ENCODE data around the gene PRKCI.
A peak's percentile ranks its signal among the peaks of the same experiment; 100 is the strongest.
"Not testable (repeated sequence)": the region's sequence is repeated elsewhere in the genome, so short reads cannot be mapped to it uniquely, and the experiment has no call there.

PRKCI gene

GRCh38 chr3:170221924-170222646 lies at the start of gene PRKCI:
Gene PRKCI (plus strand): TSS chr3:170222424. CDS start chr3:170222670, 246 bp downstream.
- peak; percentile 91 for FAIRE-seq
- peak; percentile 83 for DNase-seq (ENCODE audit: extremely low spot score, insufficient read length, low read depth)

GRCh38 chr3:170178651-170179050 lies 43.6 kb upstream of the PRKCI start:
- DNase-seq (ENCODE audit: extremely low spot score, insufficient read length, low read depth): no peak
- peak; percentile 38 for FAIRE-seq

DNA sequence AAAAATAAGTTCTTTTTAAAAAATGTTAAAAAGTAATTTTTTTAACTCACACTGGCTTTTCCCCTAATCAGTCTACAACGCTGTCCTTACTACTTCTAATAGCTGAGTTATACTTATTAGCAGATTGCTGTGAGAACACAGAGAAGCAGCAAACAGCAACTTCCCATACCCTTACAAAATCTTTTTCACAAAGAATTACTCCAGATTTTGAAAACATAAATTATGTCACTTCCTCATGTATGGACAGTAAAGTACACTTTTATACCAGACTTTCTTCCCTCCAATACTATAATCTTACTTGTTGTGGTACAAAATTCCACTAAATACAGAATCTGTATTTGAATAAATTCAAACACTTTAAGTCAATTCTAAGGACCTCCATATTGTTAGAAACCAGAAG lies 42.8 kb upstream of the PRKCI start:
- DNase-seq (ENCODE audit: extremely low spot score, insufficient read length, low read depth): no peak
- FAIRE-seq: no peak

- FAIRE-seq: peak; percentile 24
- no peak for DNase-seq (ENCODE audit: extremely low spot score, insufficient read length, low read depth)
Measured at GRCh38 chr3:170180079-170180907, 41.9 kb upstream of the PRKCI start.

DNA sequence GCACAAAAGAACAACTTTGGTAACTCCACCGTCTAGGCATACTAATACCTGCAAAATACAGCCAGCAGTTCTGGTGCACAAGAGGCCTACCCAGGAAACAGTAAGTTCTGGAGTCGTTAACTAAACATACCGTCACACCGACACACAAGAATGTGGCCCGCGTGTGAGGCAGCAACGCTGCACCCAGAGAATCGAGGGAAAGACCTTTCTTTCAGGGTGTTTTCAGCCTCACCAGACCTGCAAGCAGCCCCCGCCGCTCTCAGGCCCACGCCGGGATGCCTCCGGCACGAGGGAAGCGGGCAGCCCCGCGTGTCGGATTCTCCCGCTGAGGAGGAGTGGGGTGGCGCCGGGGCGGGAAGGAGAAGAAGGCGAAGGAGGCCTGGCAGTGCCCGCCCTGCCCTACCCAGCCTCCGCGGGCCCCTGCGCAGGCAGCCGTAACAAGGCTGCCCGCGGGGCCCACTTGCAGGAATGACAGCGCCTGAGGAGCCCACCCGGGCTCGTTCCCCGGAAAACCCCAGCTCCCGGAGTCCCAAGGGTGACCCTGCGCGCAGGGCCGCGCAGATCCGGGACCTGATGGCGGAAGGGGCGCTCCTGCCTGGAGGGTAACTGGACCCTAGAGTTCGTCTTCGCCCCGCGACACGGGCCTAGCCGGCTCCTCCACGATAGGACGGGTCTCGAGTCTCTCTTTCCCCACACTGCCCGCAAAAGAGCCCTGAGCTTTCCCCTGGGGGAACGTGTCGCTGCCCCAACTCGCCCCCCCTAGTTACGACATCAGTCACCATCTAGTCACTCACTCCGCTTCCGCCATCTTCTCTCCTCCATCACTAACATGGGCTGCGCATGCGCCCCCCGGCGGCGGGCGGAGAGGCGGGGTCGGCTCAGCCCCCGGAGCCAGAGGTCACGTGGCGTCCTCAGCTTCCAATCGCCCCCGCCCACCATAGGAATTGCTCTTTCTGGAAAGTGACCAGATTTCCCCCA lies 41.0 kb upstream of the PRKCI start, which contains the start of gene PHC3:
Gene PHC3 (minus strand): TSS at position 826 of the 978 bp plus-strand sequence. CDS start 18 bp downstream, at position 808.
- peak; percentile 97 for DNase-seq (ENCODE audit: extremely low spot score, insufficient read length, low read depth)
- FAIRE-seq: peak; percentile 87

DNA sequence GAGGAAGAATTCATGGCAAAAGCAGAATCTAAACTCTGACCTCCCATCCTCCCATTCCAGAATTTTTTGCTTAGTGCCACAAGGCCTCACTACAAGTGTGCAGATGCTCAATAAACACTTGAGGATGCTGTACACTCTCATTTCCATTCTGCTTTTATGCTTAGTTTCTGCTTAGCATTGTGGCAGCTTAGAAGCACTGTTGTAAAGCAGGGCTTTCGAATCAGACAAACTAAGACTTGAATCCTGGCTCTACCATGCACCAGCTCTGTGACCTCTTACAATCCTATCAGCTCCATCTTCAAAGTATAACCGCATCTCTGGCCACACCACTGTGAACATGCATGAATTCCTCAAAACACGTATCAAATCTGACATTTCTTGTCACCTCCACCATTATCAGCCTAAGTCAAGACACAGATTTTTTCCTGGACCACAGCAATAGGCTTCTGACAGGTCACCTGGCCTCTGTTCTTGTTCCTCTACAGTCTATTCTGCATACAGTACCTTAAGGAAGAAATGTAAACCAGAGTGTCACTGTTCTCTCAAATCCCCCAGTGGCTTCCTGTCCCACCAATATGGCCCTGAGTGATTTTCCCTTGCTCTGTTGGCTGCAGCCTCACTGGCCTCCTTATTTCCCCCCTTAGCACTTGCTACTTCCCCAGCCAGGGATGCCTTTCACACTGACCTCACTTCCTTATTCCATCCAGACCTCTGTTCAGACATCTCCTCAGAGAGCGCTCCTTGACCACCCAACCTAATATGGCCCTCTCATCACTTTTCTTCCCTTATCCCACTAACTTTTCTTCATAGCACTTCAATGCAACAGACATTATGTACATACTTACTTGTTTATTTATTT lies 32.6 kb upstream of the PRKCI start:
- FAIRE-seq: no peak

GRCh38 chr3:170195759-170196158 lies 26.5 kb upstream of the PRKCI start:
- DNase-seq (ENCODE audit: extremely low spot score, insufficient read length, low read depth); FAIRE-seq: not testable (repeated sequence)

More for the DNA sequence above, 32.6 kb upstream of the PRKCI start:
- no peak for DNase-seq (ENCODE audit: extremely low spot score, insufficient read length, low read depth)

GRCh38 chr3:170196833-170197232 lies 25.4 kb upstream of the PRKCI start:
- DNase-seq (ENCODE audit: extremely low spot score, insufficient read length, low read depth) (no peak), FAIRE-seq (no peak)

GRCh38 chr3:170200987-170201386 lies 21.2 kb upstream of the PRKCI start:
- DNase-seq (ENCODE audit: extremely low spot score, insufficient read length, low read depth) (no peak), FAIRE-seq (no peak)

- FAIRE-seq: no peak
Measured at GRCh38 chr3:170201527-170201926, 20.7 kb upstream of the PRKCI start.

DNA sequence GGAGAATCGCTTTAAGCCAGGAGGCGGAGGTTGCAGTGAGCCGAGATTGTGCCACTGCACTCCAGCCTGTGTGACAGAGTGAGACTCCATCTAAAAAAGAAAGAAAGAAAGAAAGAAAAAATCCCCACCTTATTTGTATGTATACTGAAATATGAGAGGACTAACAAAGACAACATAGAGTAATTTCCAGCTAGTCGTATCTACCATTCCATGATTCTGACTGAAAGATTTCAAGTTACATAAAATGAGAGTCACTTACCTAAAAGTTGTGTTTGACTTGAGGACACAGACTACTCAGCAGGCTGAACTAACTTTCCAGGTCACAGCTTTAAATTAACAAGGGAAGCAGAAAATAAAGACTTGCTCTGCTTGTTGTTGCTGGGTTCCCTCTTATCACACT lies 18.8 kb upstream of the PRKCI start:
- FAIRE-seq: no peak

More at GRCh38 chr3:170201527-170201926, 20.7 kb upstream of the PRKCI start:
- no peak for DNase-seq (ENCODE audit: extremely low spot score, insufficient read length, low read depth)

GRCh38 chr3:170204023-170204472 lies 18.2 kb upstream of the PRKCI start:
- no peak for FAIRE-seq
- DNase-seq (ENCODE audit: extremely low spot score, insufficient read length, low read depth): no peak

More for the DNA sequence above, 18.8 kb upstream of the PRKCI start:
- no peak for DNase-seq (ENCODE audit: extremely low spot score, insufficient read length, low read depth)

- DNase-seq (ENCODE audit: extremely low spot score, insufficient read length, low read depth) (no peak), FAIRE-seq (no peak)
Measured at GRCh38 chr3:170204509-170204908, 17.7 kb upstream of the PRKCI start.

DNA sequence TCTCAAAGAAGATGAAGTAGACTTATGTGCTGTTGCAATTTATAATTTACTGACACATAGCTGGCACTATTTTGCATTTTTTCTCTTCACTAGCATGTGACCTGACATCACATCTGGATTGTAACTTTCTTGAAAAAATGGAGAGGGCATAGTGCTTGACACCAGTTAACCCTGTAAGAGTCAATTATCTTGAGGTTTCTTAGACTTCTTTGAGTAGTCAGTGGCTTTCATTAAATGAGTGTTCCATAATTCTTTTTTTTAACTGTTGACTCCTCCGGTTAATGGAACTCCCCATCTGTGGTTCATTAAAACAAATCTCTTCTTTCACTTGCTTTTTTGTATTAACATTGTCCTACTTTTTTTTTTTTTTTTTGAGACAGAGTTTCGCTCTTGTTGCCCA lies 16.9 kb upstream of the PRKCI start:
- DNase-seq (ENCODE audit: extremely low spot score, insufficient read length, low read depth) (no peak), FAIRE-seq (no peak)

GRCh38 chr3:170206164-170206762 lies 16.0 kb upstream of the PRKCI start:
- FAIRE-seq; DNase-seq (ENCODE audit: extremely low spot score, insufficient read length, low read depth): not testable (repeated sequence)

- DNase-seq (ENCODE audit: extremely low spot score, insufficient read length, low read depth) (no peak), FAIRE-seq (no peak)
Measured at GRCh38 chr3:170207717-170208116, 14.5 kb upstream of the PRKCI start.

DNA sequence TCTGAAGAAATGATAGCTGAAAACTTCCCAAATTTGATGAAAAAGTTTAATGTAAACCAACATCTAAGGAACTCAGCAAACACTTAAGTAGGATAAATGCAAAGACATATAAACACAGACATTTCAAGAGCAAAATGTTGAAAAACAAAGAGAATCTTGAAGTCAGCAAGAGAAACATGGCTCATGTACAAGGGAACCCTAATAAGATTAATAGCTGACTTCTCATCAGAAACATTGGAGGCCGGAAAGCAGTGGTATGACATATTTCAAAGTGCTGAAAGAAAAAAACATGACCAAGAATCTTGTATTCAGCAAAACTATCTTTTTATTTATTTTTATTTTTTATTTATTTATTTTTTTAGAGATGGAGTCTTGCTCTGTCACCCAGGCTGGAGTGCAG lies 10.6 kb upstream of the PRKCI start:
- no peak for FAIRE-seq
- DNase-seq (ENCODE audit: extremely low spot score, insufficient read length, low read depth): no peak

DNA sequence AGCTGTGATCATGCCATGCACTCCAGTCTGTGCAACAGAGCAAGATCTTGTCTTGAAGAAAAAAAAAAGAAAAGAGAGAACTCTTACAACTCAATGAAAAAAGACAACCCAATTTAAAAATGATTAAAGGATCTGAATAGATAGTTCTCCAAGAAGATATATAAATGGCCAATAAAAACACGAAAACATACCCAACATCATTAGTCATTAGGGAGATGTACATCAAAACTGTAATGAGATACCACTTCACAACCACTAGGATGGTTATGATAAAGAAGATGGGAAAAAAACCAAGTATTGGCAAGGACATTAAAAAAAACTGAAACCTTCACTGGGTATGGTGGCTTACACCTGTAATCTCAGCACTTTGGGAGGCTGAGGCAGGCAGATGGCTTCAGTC lies 2.4 kb upstream of the PRKCI start:
- FAIRE-seq (no peak), DNase-seq (ENCODE audit: extremely low spot score, insufficient read length, low read depth) (no peak)

Data from GM18507 (cell line).